Stimulated activated CD4-positive, alpha-beta T cell treated with anti-CD3 and anti-CD28 coated beads, Interleukin-1b, Interleukin-23, amount 100 ng/mL, for 48 hours (primary cell): ENCODE results near the gene CPNE8.

Experiments used
- DNase-seq: peaks from one replicate; pipeline ENCODE4 v3.0.0-alpha.2; 2020

CPNE8 gene

GRCh38 chr12:38720661-38721060, 184.7 kb downstream of the CPNE8 start:
- no peak for DNase-seq

GRCh38 chr12:38713294-38713693, 192.1 kb downstream of the CPNE8 start:
- DNase-seq = no peak

GRCh38 chr12:38711054-38711453, 194.3 kb downstream of the CPNE8 start:
- DNase-seq = no peak

- DNase-seq = no peak
Measured at GRCh38 chr12:38708466-38708865, 196.9 kb downstream of the CPNE8 start.

DNA sequence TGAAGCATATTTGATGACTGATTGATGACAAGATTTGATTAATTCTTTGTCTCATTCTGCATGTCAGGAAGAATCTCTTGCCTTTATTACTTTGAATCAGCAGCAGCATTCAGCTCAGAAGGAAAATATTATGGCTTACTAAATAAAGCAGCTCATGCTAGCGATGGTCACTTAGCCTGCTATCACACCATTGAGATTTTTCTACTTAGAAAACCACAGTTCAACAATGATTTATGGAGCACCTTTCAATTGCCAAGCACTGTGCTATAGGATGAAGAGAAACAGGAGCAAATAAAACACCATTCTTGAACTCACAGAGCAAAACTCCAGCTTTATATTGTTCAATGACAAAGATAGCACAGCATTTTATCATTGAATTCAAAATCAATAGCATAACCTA, 197.7 kb downstream of the CPNE8 start:
- DNase-seq = no peak

- DNase-seq = no peak
Measured at GRCh38 chr12:38697289-38697688, 208.1 kb downstream of the CPNE8 start.

DNA sequence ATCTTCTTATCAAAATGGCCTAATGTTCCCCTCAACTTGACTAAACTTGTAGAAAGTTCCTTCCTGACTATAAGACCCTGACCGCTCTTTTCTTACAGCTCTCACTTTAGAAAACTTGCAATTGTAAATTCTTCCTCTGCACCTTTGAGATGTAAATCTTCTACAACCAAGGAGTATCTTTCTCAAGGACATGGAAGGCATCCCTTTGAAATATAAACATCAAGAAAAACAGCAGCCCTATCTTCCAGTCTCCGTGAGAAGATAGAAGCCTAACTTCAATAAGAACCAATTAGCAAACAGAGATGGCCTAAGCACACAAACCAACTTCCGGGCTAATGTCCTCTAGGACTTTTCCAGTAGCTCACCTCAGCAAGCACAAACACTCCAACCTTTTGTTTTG, 210.3 kb downstream of the CPNE8 start:
- DNase-seq = no peak

DNA sequence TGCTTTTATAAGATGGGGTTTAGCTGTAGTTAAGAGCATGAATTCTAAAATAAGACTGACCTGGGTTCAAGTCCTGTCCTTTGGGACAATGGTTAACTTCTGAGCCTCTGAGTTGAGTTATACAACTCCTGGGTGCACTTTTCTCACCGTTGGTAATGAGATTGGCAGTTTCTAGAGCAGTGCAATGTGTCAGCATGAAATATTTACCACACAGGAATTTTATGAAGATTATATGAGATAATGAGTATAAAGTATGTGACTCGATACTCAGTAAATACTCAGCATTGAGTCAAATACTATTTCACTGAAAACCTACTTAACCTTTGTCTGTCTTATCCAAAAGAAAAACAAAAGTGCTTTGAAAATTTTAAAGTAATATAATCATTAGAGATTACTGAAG, 214.2 kb downstream of the CPNE8 start:
- no peak for DNase-seq

GRCh38 chr12:38690646-38691045, 214.7 kb downstream of the CPNE8 start:
- DNase-seq = no peak

DNA sequence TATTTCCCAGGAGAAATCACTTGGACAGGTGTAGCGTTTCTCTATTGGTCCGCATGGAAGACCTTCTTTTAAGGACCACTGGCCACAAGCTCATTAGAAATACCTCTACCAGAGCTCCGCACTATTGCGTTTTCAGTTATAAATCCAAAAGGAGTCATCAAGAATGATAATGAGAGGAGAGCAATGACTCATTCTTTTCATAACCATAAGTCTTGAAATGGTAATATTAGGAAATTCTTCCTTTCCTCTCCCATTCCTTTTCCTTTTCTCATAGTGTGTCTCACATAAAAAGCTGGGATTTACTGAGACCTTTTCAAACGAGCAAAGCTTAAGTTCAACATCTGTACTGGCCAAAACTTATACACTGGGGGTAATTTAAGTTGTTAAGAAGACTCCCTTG, 215.7 kb downstream of the CPNE8 start:
- no peak for DNase-seq

- DNase-seq = no peak
Measured at GRCh38 chr12:38689195-38689594, 216.2 kb downstream of the CPNE8 start.

- no peak for DNase-seq
Measured at GRCh38 chr12:38682521-38682920, 222.9 kb downstream of the CPNE8 start.

GRCh38 chr12:38669530-38669929, 235.9 kb downstream of the CPNE8 start:
- DNase-seq = no peak

GRCh38 chr12:38669081-38669480, 236.3 kb downstream of the CPNE8 start:
- DNase-seq = no peak

- DNase-seq = no peak
Measured at GRCh38 chr12:38666425-38666824, 239.0 kb downstream of the CPNE8 start.

GRCh38 chr12:38664661-38665269, 240.6 kb downstream of the CPNE8 start:
- DNase-seq = no peak

DNA sequence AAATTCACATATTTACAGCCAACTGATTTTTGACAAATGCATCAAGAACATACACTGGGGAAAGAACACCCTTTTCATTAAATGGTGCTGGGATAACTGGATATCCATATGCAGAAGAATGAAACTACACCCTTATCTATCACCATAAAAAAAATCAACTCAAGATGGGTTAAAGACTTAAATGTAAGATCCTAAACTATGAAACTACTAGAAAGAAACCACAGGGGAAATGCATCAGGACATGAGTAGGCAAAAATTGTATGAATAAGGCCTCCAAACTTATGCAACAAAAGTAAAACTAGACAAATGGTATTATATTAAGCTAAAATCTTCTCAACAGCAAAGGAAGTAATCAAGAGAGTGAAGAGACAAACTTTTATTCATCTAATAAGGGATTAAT, 242.6 kb downstream of the CPNE8 start:
- DNase-seq = no peak

GRCh38 chr12:38653650-38654049, 251.7 kb downstream of the CPNE8 start:
- no peak for DNase-seq

DNA sequence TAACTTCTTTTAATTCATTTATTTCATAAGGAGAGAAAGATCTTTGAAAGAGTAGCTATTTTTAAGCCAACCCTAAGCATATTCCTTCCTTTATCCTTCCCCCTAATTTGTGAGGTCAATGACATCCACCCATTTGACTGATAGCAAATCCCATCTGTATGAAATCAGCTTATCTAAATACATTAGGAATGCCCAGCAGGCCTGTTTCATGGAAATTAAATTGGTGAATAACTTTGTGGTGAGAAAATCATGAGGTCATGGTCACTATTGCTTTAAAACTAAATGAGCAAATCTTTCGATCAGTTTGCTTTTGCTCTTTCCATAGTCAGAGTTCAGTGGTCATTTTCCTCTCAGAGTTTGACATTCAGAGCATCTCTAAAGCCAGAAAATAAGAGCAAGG, 256.6 kb downstream of the CPNE8 start:
- no peak for DNase-seq

DNA sequence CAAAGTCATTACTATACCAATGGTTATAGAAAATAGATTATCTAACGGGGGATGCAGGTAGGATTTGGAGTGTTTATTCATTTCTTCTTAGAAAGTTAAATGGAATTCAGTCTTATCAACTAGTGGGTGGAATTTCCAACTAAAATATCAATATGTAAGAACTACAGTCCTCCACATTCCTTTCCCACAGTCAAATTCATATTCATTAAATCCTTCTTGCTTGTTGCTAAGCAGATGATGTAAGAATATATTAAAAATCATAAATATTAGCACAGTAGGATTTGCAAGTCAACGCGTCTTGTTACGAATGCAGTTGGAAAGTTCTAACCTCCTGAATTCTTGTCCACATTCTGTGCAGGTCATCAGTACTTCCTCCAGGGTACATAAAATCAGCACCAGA, 259.2 kb downstream of the CPNE8 start:
- no peak for DNase-seq

- DNase-seq = no peak
Measured at GRCh38 chr12:38639625-38640024, 265.8 kb downstream of the CPNE8 start.

DNA sequence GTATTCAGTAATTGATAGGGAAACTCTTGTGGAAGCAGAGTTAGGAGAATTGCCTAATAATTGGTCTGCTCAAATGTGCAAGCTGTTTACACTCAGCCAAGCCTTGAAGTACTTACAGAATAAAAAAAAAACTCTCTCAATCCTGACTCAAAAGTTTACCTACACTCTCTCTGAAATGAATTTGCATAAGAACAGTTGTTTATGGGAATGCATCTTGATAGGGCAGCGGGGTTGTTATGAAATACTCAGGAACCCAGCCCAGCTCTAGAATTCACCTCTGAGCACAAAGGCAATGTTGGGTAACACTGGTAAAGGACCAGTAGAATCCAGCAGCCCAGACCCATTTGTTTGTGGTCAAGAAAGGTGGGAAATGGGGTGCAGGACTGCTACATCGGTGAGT, 267.0 kb downstream of the CPNE8 start:
- no peak for DNase-seq

- DNase-seq = no peak
Measured at GRCh38 chr12:38633511-38633910, 271.9 kb downstream of the CPNE8 start.

DNA sequence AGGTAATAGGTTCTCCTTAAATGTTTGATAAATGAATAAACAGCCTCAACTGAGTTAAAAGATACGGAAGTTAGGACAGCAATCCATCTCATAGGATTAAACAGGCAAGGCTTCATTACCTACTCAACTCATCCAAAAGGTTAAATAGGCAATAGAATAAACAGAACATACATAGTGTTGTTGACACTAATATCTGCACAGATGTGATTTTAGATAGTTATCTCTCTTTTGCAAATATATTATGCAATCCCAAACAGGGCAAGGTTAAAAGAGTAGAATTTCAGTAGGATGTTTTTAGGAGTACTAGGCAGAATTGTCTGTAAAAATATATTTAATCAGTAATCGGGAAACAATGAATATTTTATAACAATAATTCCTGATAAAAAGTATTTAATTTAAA, 276.3 kb downstream of the CPNE8 start:
- DNase-seq = no peak

- DNase-seq = no peak
Measured at GRCh38 chr12:38628288-38628687, 277.1 kb downstream of the CPNE8 start.

- DNase-seq = no peak
Measured at GRCh38 chr12:38625306-38625705, 280.1 kb downstream of the CPNE8 start.
